ENCODE data around the gene PODXL.

The PODXL gene

DNA sequence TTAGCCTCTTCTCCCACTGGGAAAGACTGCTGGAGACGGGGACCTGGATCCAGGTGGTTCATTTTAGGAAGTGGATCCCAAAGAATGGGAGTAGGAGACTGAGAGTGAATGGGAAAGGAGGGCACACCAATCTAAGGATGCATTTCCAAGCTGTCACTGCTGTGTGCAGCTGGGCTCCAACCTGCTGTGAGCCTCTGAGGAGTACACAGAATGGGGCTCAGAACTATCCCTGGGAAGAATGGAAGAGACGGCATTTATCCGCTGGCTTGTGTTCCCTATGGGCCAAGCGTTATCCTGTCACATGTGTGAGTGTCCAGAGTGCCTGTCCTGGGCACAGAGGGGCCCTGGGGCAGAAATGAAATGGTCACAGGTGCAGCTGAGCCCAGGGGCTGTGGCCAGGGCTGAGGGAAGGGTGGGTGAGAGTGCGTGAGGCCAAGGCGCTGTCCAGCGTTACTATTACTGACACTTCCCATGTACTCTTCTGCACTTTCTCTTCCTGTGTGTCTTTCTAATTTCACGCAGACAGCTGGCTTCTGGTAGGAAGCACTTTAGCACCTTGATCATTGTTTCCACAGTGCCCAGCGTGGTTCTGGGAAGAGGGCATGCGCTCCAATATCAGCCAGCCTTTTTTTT is 35.4 kb upstream of the PODXL start:
- Histone ChIP-seq H3F3A (ENCODE audit: insufficient read depth, low read length) (no peaks in the 10 kb centered on the region), H3K27me3 (replicated peaks; ENCODE audit: insufficient read depth, low read length) (no peaks in the 10 kb centered on the region), H3K9me3 (replicated peaks; ENCODE audit: insufficient read depth, low read length) (no peaks in the 10 kb centered on the region), H3K4me1 (ENCODE audit: low read length) (no peaks in the 10 kb centered on the region), H3K27ac (ENCODE audit: low read length) (no peak overlapping the region), H3K9ac (ENCODE audit: low read length) (no peak overlapping the region), H2AFZ (ENCODE audit: low read length) (no peak overlapping the region), H3K79me2 (ENCODE audit: low read length) (no peaks in the 10 kb centered on the region), H4K20me1 (ENCODE audit: insufficient read depth, low read length) (no peaks in the 10 kb centered on the region), H3K36me3 (replicated peaks; ENCODE audit: insufficient read depth, low read length) (no peaks in the 10 kb centered on the region), H3K9me2 (replicated peaks; ENCODE audit: insufficient read depth, low read length) (no peaks in the 10 kb centered on the region), H3K4me2 (ENCODE audit: low read depth, low read length) (no peak overlapping the region), H3K4me3 (ENCODE audit: low read length) (no peak overlapping the region)
- TF ChIP-seq EZH2 (optimal IDR thresholded peaks at IDR 0.05; ENCODE audit: low read depth, low read length) (no peak), EZH2phosphoT487 (IDR thresholded peaks at IDR 0.05; ENCODE audit: low read length) (no peak)
- TF ChIP-seq, protein P1, sequence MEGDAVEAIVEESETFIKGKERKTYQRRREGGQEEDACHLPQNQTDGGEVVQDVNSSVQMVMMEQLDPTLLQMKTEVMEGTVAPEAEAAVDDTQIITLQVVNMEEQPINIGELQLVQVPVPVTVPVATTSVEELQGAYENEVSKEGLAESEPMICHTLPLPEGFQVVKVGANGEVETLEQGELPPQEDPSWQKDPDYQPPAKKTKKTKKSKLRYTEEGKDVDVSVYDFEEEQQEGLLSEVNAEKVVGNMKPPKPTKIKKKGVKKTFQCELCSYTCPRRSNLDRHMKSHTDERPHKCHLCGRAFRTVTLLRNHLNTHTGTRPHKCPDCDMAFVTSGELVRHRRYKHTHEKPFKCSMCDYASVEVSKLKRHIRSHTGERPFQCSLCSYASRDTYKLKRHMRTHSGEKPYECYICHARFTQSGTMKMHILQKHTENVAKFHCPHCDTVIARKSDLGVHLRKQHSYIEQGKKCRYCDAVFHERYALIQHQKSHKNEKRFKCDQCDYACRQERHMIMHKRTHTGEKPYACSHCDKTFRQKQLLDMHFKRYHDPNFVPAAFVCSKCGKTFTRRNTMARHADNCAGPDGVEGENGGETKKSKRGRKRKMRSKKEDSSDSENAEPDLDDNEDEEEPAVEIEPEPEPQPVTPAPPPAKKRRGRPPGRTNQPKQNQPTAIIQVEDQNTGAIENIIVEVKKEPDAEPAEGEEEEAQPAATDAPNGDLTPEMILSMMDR (IDR thresholded peaks at IDR 0.05; ENCODE audit: low read length): no peak
- no peak for DNase-seq

DNA sequence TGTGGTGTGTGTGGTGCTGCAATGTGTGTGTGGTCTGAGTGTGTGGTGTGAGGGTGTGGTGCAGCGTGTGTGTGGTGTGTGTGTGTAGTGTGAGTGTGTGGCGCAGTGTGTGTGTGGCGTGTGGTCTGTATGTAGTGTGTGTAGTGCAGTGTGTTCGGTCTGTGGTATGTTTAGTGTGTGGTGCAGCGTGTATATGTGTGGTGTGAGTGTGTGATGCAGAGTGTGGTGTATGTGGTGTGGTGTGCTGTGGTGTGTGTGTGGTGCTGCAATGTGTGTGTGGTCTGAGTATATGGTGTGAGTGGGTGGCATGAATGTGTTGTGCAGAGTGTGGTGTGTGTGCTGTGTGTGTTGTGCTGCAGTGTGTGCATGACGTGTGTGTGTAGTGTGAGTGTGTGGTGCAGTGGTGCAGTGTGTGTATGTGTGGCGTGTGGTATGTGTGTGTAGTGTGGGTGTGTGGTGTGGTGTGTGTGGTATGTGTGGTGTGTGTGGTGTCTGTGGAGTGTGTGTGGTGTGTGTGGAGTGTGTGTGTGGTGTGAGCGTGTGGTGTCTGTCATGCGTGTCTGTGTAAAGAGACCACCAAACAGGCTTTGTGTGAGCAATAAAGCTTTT is 31.0 kb upstream of the PODXL start:
- Histone ChIP-seq H3K79me2 (ENCODE audit: low read length) (no peaks in the 10 kb centered on the region), H4K20me1 (ENCODE audit: insufficient read depth, low read length) (no peaks in the 10 kb centered on the region), H3K4me1 (ENCODE audit: low read length) (no peaks in the 10 kb centered on the region), H3K27ac (ENCODE audit: low read length) (no peak overlapping the region), H3K36me3 (replicated peaks; ENCODE audit: insufficient read depth, low read length) (no peaks in the 10 kb centered on the region), H3K9ac (ENCODE audit: low read length) (no peak overlapping the region), H3K9me3 (replicated peaks; ENCODE audit: insufficient read depth, low read length) (no peaks in the 10 kb centered on the region), H2AFZ (ENCODE audit: low read length) (no peak overlapping the region), H3K4me2 (ENCODE audit: low read depth, low read length) (no peak overlapping the region), H3K4me3 (ENCODE audit: low read length) (no peak overlapping the region), H3K9me2 (replicated peaks; ENCODE audit: insufficient read depth, low read length) (no peaks in the 10 kb centered on the region), H3F3A (ENCODE audit: insufficient read depth, low read length) (no peaks in the 10 kb centered on the region), H3K27me3 (replicated peaks; ENCODE audit: insufficient read depth, low read length) (no peaks in the 10 kb centered on the region)
- DNase-seq: no peak
- no peak for TF ChIP-seq EZH2phosphoT487 (IDR thresholded peaks at IDR 0.05; ENCODE audit: low read length)
- no peak for TF ChIP-seq EZH2 (optimal IDR thresholded peaks at IDR 0.05; ENCODE audit: low read depth, low read length)
- TF ChIP-seq, protein P1 (IDR thresholded peaks at IDR 0.05; ENCODE audit: low read length): no peak

DNA sequence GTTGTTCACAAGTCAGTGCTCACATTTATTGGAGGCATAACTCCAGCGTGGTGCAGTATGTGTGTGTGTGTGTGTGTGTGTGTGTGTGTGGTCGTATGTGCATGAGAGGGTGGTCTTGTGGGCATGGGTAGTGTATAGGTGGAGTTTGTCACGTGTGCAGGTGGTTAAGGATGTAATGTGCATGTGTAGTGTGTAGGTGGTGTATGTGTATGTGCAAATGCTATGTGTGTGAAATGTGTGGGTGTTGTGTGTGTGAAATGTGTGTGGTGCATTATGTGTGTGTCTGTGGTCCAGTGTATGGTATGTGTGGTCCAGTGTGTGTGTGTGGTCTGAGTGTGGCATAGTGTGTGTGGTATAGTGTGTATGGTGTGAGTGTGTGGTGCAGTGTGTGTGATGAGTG is 30.3 kb upstream of the PODXL start:
- Histone ChIP-seq H3K4me3 (ENCODE audit: low read length) (no peak overlapping the region), H2AFZ (ENCODE audit: low read length) (no peak overlapping the region), H3K4me1 (ENCODE audit: low read length) (no peaks in the 10 kb centered on the region), H3K27me3 (replicated peaks; ENCODE audit: insufficient read depth, low read length) (no peaks in the 10 kb centered on the region), H4K20me1 (ENCODE audit: insufficient read depth, low read length) (no peaks in the 10 kb centered on the region), H3K4me2 (ENCODE audit: low read depth, low read length) (no peak overlapping the region), H3K9ac (ENCODE audit: low read length) (no peak overlapping the region), H3K9me2 (replicated peaks; ENCODE audit: insufficient read depth, low read length) (no peaks in the 10 kb centered on the region), H3F3A (ENCODE audit: insufficient read depth, low read length) (no peaks in the 10 kb centered on the region), H3K79me2 (ENCODE audit: low read length) (no peaks in the 10 kb centered on the region), H3K27ac (ENCODE audit: low read length) (no peak overlapping the region), H3K36me3 (replicated peaks; ENCODE audit: insufficient read depth, low read length) (no peaks in the 10 kb centered on the region), H3K9me3 (replicated peaks; ENCODE audit: insufficient read depth, low read length) (no peaks in the 10 kb centered on the region)
- no peak for DNase-seq
- no peak for TF ChIP-seq EZH2phosphoT487 (IDR thresholded peaks at IDR 0.05; ENCODE audit: low read length)
- TF ChIP-seq, protein P1 (IDR thresholded peaks at IDR 0.05; ENCODE audit: low read length): no peak
- no peak for TF ChIP-seq EZH2 (optimal IDR thresholded peaks at IDR 0.05; ENCODE audit: low read depth, low read length)

Data from MM.1S (cell line).